VCaP (cell line): ENCODE data around the gene NOXRED1.

Experiments used
- H3K27ac ChIP-seq: fragments of 450-650 bp; 2 replicates; pipeline ENCODE4 v1.5.1; 2017
- CTCF ChIP-seq: fragments of 450-650 bp; conservative IDR thresholded peaks from 2 replicates; pipeline ENCODE4 v1.5.1; 2017; ENCODE audit warnings: mild to moderate bottlenecking, moderate library complexity

NOXRED1 gene

GRCh38 chr14:77375973-77376770, 47.2 kb downstream of the NOXRED1 start:
- peak overlapping the region; percentile 80 for H3K27ac ChIP-seq
- TF ChIP-seq CTCF = no peak

GRCh38 chr14:77375164-77375950, 48.0 kb downstream of the NOXRED1 start:
- no peak overlapping the region for H3K27ac ChIP-seq

GRCh38 chr14:77372304-77372841, 51.0 kb downstream of the NOXRED1 start:
- no peak overlapping the region for H3K27ac ChIP-seq
- TF ChIP-seq CTCF = no peak

More at GRCh38 chr14:77375164-77375950, 48.0 kb downstream of the NOXRED1 start:
- no peak for TF ChIP-seq CTCF

- H3K27ac ChIP-seq = no peak overlapping the region
- TF ChIP-seq CTCF = no peak
These were observed 54.0 kb downstream of the NOXRED1 start for GRCh38 chr14:77369285-77369684.

- H3K27ac ChIP-seq = no peak overlapping the region
- TF ChIP-seq CTCF = no peak
These were observed 59.2 kb downstream of the NOXRED1 start for GRCh38 chr14:77364146-77364545.

- no peak for TF ChIP-seq CTCF
- H3K27ac ChIP-seq = no peak overlapping the region
These were observed 63.7 kb downstream of the NOXRED1 start for GRCh38 chr14:77359626-77360025.

- H3K27ac ChIP-seq = no peak overlapping the region
- no peak for TF ChIP-seq CTCF
These were observed 66.4 kb downstream of the NOXRED1 start for GRCh38 chr14:77356899-77357298.
